Ishikawa (cell line): ENCODE results near the gene VIPAS39.

ENCODE experiments used
- CEBPB ChIP-seq: IDR thresholded peaks from 2 replicates; pipeline ENCODE4 v1.6.1; 2012
- CREB1 ChIP-seq: IDR thresholded peaks from 2 replicates; pipeline ENCODE4 v1.6.1; 2012; ENCODE audit warnings: low read depth
- EP300 ChIP-seq: IDR thresholded peaks from 2 replicates; pipeline ENCODE4 v1.6.1; 2012; ENCODE audit warnings: borderline replicate concordance
- FOXM1 ChIP-seq: IDR thresholded peaks from 2 replicates; pipeline ENCODE4 v1.6.1; 2012; ENCODE audit warnings: low read depth, borderline replicate concordance
- MAX ChIP-seq: IDR thresholded peaks from 2 replicates; pipeline ENCODE4 v1.6.1; 2012
- NFIC ChIP-seq: IDR thresholded peaks from 2 replicates; pipeline ENCODE4 v1.6.1; 2012
- RAD21 ChIP-seq: IDR thresholded peaks from 2 replicates; pipeline ENCODE4 v1.6.1; 2012; ENCODE audit warnings: low read depth
- REST ChIP-seq: IDR thresholded peaks from 2 replicates; pipeline ENCODE4 v1.6.1; 2012; ENCODE audit warnings: low read depth, mild to moderate bottlenecking
- TAF1 ChIP-seq: IDR thresholded peaks from 2 replicates; pipeline ENCODE4 v1.6.1; 2012; ENCODE audit warnings: low read depth, mild to moderate bottlenecking
- TCF12 ChIP-seq: IDR thresholded peaks from 2 replicates; pipeline ENCODE4 v1.6.1; 2012; ENCODE audit warnings: low read depth
- TEAD4 ChIP-seq: IDR thresholded peaks from 2 replicates; pipeline ENCODE4 v1.6.1; 2012
- USF1 ChIP-seq: IDR thresholded peaks from 2 replicates; pipeline ENCODE4 v1.6.1; 2012
- YY1 ChIP-seq: IDR thresholded peaks from 2 replicates; pipeline ENCODE4 v1.6.1; 2012; ENCODE audit warnings: low read depth
- ZBTB7A ChIP-seq: IDR thresholded peaks from 2 replicates; pipeline ENCODE4 v1.6.1; 2012; ENCODE audit warnings: low read depth

Gene VIPAS39

GRCh38 chr14:77490347-77490986, 33.1 kb upstream of the VIPAS39 start:
- TF ChIP-seq TEAD4 (no peak), MAX (no peak), RAD21 (no peak), YY1 (no peak), CREB1 (no peak), EP300 (no peak), ZBTB7A (no peak), USF1 (no peak), FOXM1 (no peak), TAF1 (no peak), REST (no peak), TCF12 (no peak), CEBPB (no peak)

GRCh38 chr14:77489041-77489440, 31.6 kb upstream of the VIPAS39 start:
- TF ChIP-seq CEBPB (no peak), TAF1 (no peak), FOXM1 (no peak), NFIC (no peak), ZBTB7A (no peak), MAX (no peak), TCF12 (no peak), USF1 (no peak)

- TF ChIP-seq TCF12 (no peak), RAD21 (no peak), YY1 (no peak), REST (no peak), USF1 (no peak)
Measured at GRCh38 chr14:77488558-77488957, 31.2 kb upstream of the VIPAS39 start.

- TF ChIP-seq EP300 (no peak), RAD21 (no peak), FOXM1 (no peak), TCF12 (no peak), YY1 (no peak), REST (no peak), TAF1 (no peak)
Measured at GRCh38 chr14:77485901-77486678, 28.7 kb upstream of the VIPAS39 start.
